Subcutaneous adipose tissue (tissue), 4 donors: ENCODE data around the gene SEMA3G. TPM values are rescaled to one million over a fixed set of nuclear protein-coding genes. Genes with fewer than 3 reads are reported as not detected.

Experiments
- total RNA-seq, 4 donors: library from RNA; depleted of rRNA; stranded (reverse); fragments of >200 nt; gene quantifications; one replicate each; pipeline ENCODE4 v1.1.0, GENCODE V29; 2016
- TF ChIP-seq, protein P1 (sequence below): fragments of 450-650 bp; IDR thresholded peaks from one replicate; pipeline ENCODE4 v1.5.1; 2016; ENCODE audit warnings: low read depth, mild to moderate bottlenecking, control low read depth, antibody characterized with exemption, moderate library complexity

Gene SEMA3G
- total RNA-seq, 4 donors from 2014 or later, result 97.3 to 373 (median 164) TPM

- TF ChIP-seq, protein P1, sequence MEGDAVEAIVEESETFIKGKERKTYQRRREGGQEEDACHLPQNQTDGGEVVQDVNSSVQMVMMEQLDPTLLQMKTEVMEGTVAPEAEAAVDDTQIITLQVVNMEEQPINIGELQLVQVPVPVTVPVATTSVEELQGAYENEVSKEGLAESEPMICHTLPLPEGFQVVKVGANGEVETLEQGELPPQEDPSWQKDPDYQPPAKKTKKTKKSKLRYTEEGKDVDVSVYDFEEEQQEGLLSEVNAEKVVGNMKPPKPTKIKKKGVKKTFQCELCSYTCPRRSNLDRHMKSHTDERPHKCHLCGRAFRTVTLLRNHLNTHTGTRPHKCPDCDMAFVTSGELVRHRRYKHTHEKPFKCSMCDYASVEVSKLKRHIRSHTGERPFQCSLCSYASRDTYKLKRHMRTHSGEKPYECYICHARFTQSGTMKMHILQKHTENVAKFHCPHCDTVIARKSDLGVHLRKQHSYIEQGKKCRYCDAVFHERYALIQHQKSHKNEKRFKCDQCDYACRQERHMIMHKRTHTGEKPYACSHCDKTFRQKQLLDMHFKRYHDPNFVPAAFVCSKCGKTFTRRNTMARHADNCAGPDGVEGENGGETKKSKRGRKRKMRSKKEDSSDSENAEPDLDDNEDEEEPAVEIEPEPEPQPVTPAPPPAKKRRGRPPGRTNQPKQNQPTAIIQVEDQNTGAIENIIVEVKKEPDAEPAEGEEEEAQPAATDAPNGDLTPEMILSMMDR, result no peak
Measured at GRCh38 chr3:52439426-52440248, 5.3 kb downstream of the SEMA3G start.

GRCh38 chr3:52438579-52439425, 6.1 kb downstream of the SEMA3G start:
- TF ChIP-seq, protein P1, result no peak

DNA sequence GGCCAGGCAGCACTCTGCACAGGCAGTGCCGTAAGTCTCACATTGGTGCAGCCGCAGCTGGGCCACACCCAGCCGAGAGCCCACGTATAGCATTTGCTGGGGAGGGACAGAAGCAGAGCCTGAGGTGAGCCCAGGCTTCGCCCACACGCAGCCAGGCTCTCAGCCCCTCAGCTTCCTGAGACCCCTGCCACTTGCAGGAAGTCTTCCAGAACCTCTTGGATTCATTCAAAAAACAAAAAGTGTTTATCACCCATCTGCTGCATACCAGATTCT, 6.9 kb downstream of the SEMA3G start:
- TF ChIP-seq, protein P1, result no peak

- TF ChIP-seq, protein P1, result no peak
Measured at GRCh38 chr3:52437326-52438103, 7.4 kb downstream of the SEMA3G start.

DNA sequence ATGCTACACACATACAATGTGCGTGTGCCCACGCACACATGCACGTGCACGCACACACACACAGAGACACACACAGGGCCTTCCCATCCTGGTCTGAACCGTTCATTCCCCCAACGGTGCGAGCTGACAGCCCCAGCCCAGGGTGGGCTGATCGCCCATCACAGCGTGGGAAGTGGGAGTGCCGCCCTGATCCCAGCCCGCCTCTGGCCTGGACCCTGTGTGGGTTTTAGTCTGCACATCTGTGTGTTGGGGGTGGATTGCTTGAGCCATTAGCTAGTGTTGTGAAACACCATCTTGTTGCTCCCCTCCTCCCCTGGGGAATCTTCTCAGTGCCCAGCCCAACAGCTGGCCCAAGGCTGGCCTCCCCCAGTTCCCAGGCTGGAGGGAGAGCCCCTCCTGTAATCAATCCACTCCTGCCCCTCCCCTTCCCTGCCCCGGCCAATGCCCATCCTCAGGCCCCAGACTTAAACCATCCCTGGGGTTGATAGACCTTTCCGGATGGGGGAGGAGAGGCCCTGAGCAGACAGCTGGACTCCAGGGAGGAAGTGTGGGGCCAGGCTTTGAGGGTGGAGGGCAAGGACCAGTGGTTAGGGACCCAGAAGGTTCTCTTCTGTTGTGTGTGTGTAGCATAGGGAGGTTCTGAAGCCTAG, 8.3 kb downstream of the SEMA3G start:
- TF ChIP-seq, protein P1, result no peak

- TF ChIP-seq, protein P1, result no peak
Measured at GRCh38 chr3:52435246-52436101, 9.4 kb downstream of the SEMA3G start.
